H9 (cell line): ENCODE results near the gene PRPH. TPM values are rescaled to one million over a fixed set of nuclear protein-coding genes. Genes with fewer than 3 reads are reported as not detected.

Experiments
- DNase-seq: peaks from one replicate; pipeline ENCODE4 v3.0.0-alpha.2; 2017
- H2AFZ ChIP-seq: one replicate; pipeline ENCODE4 v1.6.1; 2013; ENCODE audit warnings: mild to moderate bottlenecking, low read length, control low read depth, moderate library complexity
- H2AK5ac ChIP-seq: 2 replicates; pipeline ENCODE4 v1.6.1; 2013; ENCODE audit warnings: low read length, control low read depth, mixed read lengths; ENCODE audit not compliant: insufficient read length
- H2BK120ac ChIP-seq: one replicate; pipeline ENCODE4 v1.6.1; 2013; ENCODE audit warnings: low read depth, mild to moderate bottlenecking, low read length, control low read depth, inconsistent platforms; ENCODE audit not compliant: poor library complexity, severe bottlenecking
- H2BK12ac ChIP-seq: 2 replicates; pipeline ENCODE4 v1.6.1; 2013; ENCODE audit warnings: low read length, control low read depth, mixed read lengths, low read depth; ENCODE audit not compliant: insufficient read length
- H2BK15ac ChIP-seq: 2 replicates; pipeline ENCODE4 v1.6.1; 2013; ENCODE audit warnings: low read depth, low read length, control low read depth
- H2BK20ac ChIP-seq: one replicate; pipeline ENCODE4 v1.6.1; 2013; ENCODE audit warnings: low read depth, mild to moderate bottlenecking, low read length, control low read depth, inconsistent platforms; ENCODE audit not compliant: poor library complexity, severe bottlenecking
- H2BK5ac ChIP-seq: 2 replicates; pipeline ENCODE4 v1.6.1; 2013; ENCODE audit warnings: low read length, control low read depth, mixed read lengths; ENCODE audit not compliant: insufficient read length
- H3K14ac ChIP-seq: 2 replicates; pipeline ENCODE4 v1.6.1; 2013; ENCODE audit warnings: low read length, control low read depth; ENCODE audit not compliant: insufficient read depth
- H3K18ac ChIP-seq: 2 replicates; pipeline ENCODE4 v1.6.1; 2013; ENCODE audit warnings: low read depth, mild to moderate bottlenecking, mixed read lengths, low read length, control low read depth; ENCODE audit not compliant: insufficient read length
- H3K23ac ChIP-seq: 2 replicates; pipeline ENCODE4 v1.6.1; 2013; ENCODE audit warnings: low read length, control low read depth, mixed read lengths, low read depth; ENCODE audit not compliant: insufficient read length
- H3K23me2 ChIP-seq: 2 replicates; pipeline ENCODE4 v1.6.1; 2013; ENCODE audit warnings: low read depth, mild to moderate bottlenecking, mixed read lengths, low read length, control low read depth; ENCODE audit not compliant: insufficient read length, poor library complexity, severe bottlenecking
- H3K27ac ChIP-seq: 2 replicates; pipeline ENCODE4 v1.5.1; 2013; ENCODE audit warnings: low read length, control low read depth, mixed read lengths, low read depth; ENCODE audit not compliant: insufficient read length
- H3K27me3 ChIP-seq: 2 replicates; pipeline ENCODE4 v1.6.1; 2013; ENCODE audit warnings: low read length, control low read depth, inconsistent platforms; ENCODE audit not compliant: insufficient read depth
- H3K4ac ChIP-seq: 2 replicates; pipeline ENCODE4 v1.6.1; 2013; ENCODE audit warnings: low read depth, mild to moderate bottlenecking, control low read depth, inconsistent platforms, low read length, moderate library complexity
- H3K4me1 ChIP-seq: 2 replicates; pipeline ENCODE4 v1.6.1; 2013; ENCODE audit warnings: low read length, control low read depth, inconsistent platforms; ENCODE audit not compliant: insufficient read depth
- H3K4me2 ChIP-seq: 2 replicates; pipeline ENCODE4 v1.6.1; 2013; ENCODE audit warnings: low read length, control low read depth, mixed read lengths; ENCODE audit not compliant: insufficient read length, insufficient read depth
- H3K56ac ChIP-seq: 2 replicates; pipeline ENCODE4 v1.6.1; 2013; ENCODE audit warnings: low read depth, mild to moderate bottlenecking, mixed read lengths, low read length, control low read depth; ENCODE audit not compliant: insufficient read length
- H3K79me1 ChIP-seq: 2 replicates; pipeline ENCODE4 v1.6.1; 2013; ENCODE audit warnings: low read depth, mild to moderate bottlenecking, moderate library complexity, low read length, control low read depth, inconsistent platforms; ENCODE audit not compliant: insufficient read depth, poor library complexity, severe bottlenecking
- H3K79me2 ChIP-seq: 2 replicates; pipeline ENCODE4 v1.6.1; 2013; ENCODE audit warnings: low read length, control low read depth, inconsistent platforms; ENCODE audit not compliant: insufficient read depth
- H3K9ac ChIP-seq: 2 replicates; pipeline ENCODE4 v1.6.1; 2013; ENCODE audit warnings: low read length, control low read depth, mixed read lengths; ENCODE audit not compliant: insufficient read length; ENCODE audit errors: extremely low read depth
- H3K9me3 ChIP-seq: one replicate; pipeline ENCODE4 v1.6.1; 2013; ENCODE audit warnings: low read depth, low read length, inconsistent platforms; ENCODE audit not compliant: control insufficient read depth
- H3T11ph ChIP-seq: one replicate; pipeline ENCODE4 v1.6.1; 2013; ENCODE audit warnings: mild to moderate bottlenecking, low read length, control low read depth, inconsistent platforms
- H4K20me1 ChIP-seq: one replicate; pipeline ENCODE4 v1.6.1; 2013; ENCODE audit not compliant: control insufficient read depth, insufficient read length, insufficient read depth
- H4K5ac ChIP-seq: 2 replicates; pipeline ENCODE4 v1.6.1; 2013; ENCODE audit warnings: low read depth, mild to moderate bottlenecking, mixed read lengths, low read length, control low read depth; ENCODE audit not compliant: insufficient read length
- H4K8ac ChIP-seq: replicated peaks from 2 replicates; pipeline ENCODE4 v1.6.1; 2013; ENCODE audit warnings: low read length, control low read depth, mixed read lengths, low read depth; ENCODE audit not compliant: insufficient read length
- H4K91ac ChIP-seq: 2 replicates; pipeline ENCODE4 v1.6.1; 2013; ENCODE audit warnings: low read depth, mild to moderate bottlenecking, moderate library complexity, mixed read lengths, low read length, control low read depth; ENCODE audit not compliant: insufficient read length
- H3K27ac Mint-ChIP-seq, 3 experiments: 2 replicates in 2 of 3; 3 replicates in 1 of 3; pipeline ENCODE4 v1.8.0; 2020 to 2021; ENCODE audit warnings: mixed read lengths in 3 of 3, mild to moderate bottlenecking in 1 of 3, moderate library complexity in 1 of 3
- H3K27me3 Mint-ChIP-seq: 2 replicates; pipeline ENCODE4 v1.8.0; 2021; ENCODE audit warnings: low read depth, mild to moderate bottlenecking, moderate library complexity, mixed read lengths
- H3K36me3 Mint-ChIP-seq, 3 experiments: 2 replicates in 2 of 3; 3 replicates in 1 of 3; pipeline ENCODE4 v1.8.0; 2020 to 2021; ENCODE audit warnings: low read depth in 3 of 3, mixed read lengths in 3 of 3; ENCODE audit not compliant: insufficient read depth in 1 of 3
- H3K4me1 Mint-ChIP-seq, 2 experiments: 2 replicates each; pipeline ENCODE4 v1.8.0; 2020; ENCODE audit warnings: mixed read lengths in 2 of 2
- H3K4me3 Mint-ChIP-seq, 2 experiments: 2 replicates in 1 of 2; 3 replicates in 1 of 2; pipeline ENCODE4 v1.8.0; 2020 to 2021; ENCODE audit warnings: mild to moderate bottlenecking in 2 of 2, mixed read lengths in 2 of 2, moderate library complexity in 1 of 2
- H3K9me3 Mint-ChIP-seq, 2 experiments: 2 replicates in 1 of 2; 3 replicates in 1 of 2; pipeline ENCODE4 v1.8.0; 2020; ENCODE audit warnings: mild to moderate bottlenecking in 2 of 2, mixed read lengths in 2 of 2, moderate library complexity in 1 of 2
- WGBS: extraction: QIAGEN DNeasy Blood & Tissue Kit; methylation state at CpG from one replicate; pipeline ENCODE4 v1.1.7; 2013; ENCODE audit warnings: missing lambda C conversion rate, low lambda C conversion rate, mixed read lengths; ENCODE audit not compliant: insufficient read length; ENCODE audit errors: extremely low coverage; 5-methylcytosine and 5-hydroxymethylcytosine counted together
- total RNA-seq: library from RNA; stranded (reverse); gene quantifications from 2 replicates; pipeline ENCODE4 v1.2.1, GENCODE V29; 2021
- TF ChIP-seq, protein P1 (sequence below): fragments of 200-600 bp; sonication (generic); conservative IDR thresholded peaks from 3 replicates; pipeline ENCODE4 v1.8.0; 2021; ENCODE audit warnings: antibody characterized with exemption, mild to moderate bottlenecking

Gene PRPH
- total RNA-seq, 1 experiment from 2014 or later = 1.1 TPM

DNA sequence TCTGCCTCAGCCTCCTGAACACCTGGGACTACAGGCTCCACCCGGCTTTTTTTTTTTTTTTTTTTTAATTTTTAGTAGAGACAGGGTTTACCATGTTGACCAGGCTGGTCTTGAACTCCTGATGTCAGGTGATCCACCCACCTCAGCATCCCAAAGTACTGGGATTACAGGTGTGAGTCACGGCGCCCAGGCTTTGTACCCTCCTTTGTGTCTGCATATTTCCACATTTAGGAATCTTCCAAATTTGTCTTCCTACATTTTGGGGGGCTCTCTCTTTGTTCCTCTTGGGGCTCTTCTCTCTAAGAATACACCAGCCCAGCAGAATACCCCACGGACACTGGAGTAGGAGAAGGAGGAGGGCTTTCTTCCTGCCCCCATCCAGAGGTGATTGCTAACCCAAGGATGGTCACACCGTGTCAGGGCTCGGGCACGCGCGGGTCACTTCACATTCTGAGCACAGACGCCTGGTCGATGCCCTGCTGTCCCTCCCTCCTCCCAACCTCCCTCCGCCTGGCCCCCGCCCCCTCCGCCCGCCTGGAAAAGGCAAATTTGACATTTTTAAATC lies 49.6 kb downstream of the PRPH start:
- H3K36me3 Mint-ChIP-seq = peaks cover 0 to 1% (median 0%) of the 10 kb centered on the region in 3 experiments; a peak in 1 of 7 replicates
- no peak overlapping the region for H3K9ac ChIP-seq
- H2BK5ac ChIP-seq = no peak overlapping the region
- H2AK5ac ChIP-seq = no peak overlapping the region
- no peak overlapping the region for H2BK12ac ChIP-seq
- peaks cover 36% of the 10 kb centered on the region for H3K23me2 ChIP-seq
- no peak overlapping the region for H2BK120ac ChIP-seq
- H4K5ac ChIP-seq = no peak overlapping the region
- no peaks in the 10 kb centered on the region for H3K79me1 ChIP-seq
- H3K79me2 ChIP-seq = no peaks in the 10 kb centered on the region
- peaks cover 79% of the 10 kb centered on the region for H3K27me3 ChIP-seq
- no peak overlapping the region for H3K56ac ChIP-seq
- H3K27ac ChIP-seq = no peak overlapping the region
- no peak overlapping the region for H3K27ac Mint-ChIP-seq
- WGBS = no CpG with 5 or more reads among the region's 15 CpGs
- no peak overlapping the region for H3K14ac ChIP-seq
- H3K9me3 ChIP-seq = no peaks in the 10 kb centered on the region
- H4K8ac ChIP-seq = no peak overlapping the region
- DNase-seq = no peak
- no peak overlapping the region for H2AFZ ChIP-seq
- no peak overlapping the region for H2BK15ac ChIP-seq
- H3K27me3 Mint-ChIP-seq = peaks cover 99% of the 10 kb centered on the region
- peaks cover 3% of the 10 kb centered on the region for H4K20me1 ChIP-seq
- peaks cover 7% of the 10 kb centered on the region; the same call in 1 of the 2 replicates for H3K4me1 ChIP-seq
- peaks cover 45 to 53% of the 10 kb centered on the region in 2 experiments for H3K4me1 Mint-ChIP-seq
- H3K23ac ChIP-seq = no peak overlapping the region
- peaks cover 1 to 3% of the 10 kb centered on the region in 2 experiments; a peak in 2 of 5 replicates for H3K9me3 Mint-ChIP-seq
- TF ChIP-seq, protein P1, sequence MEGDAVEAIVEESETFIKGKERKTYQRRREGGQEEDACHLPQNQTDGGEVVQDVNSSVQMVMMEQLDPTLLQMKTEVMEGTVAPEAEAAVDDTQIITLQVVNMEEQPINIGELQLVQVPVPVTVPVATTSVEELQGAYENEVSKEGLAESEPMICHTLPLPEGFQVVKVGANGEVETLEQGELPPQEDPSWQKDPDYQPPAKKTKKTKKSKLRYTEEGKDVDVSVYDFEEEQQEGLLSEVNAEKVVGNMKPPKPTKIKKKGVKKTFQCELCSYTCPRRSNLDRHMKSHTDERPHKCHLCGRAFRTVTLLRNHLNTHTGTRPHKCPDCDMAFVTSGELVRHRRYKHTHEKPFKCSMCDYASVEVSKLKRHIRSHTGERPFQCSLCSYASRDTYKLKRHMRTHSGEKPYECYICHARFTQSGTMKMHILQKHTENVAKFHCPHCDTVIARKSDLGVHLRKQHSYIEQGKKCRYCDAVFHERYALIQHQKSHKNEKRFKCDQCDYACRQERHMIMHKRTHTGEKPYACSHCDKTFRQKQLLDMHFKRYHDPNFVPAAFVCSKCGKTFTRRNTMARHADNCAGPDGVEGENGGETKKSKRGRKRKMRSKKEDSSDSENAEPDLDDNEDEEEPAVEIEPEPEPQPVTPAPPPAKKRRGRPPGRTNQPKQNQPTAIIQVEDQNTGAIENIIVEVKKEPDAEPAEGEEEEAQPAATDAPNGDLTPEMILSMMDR = no peak
- no peak overlapping the region for H4K91ac ChIP-seq
- peak overlapping the region; percentile 12 for H3K4me2 ChIP-seq
- no peak overlapping the region for H3K18ac ChIP-seq
- H3T11ph ChIP-seq = no peak overlapping the region
- H3K4ac ChIP-seq = no peak overlapping the region
- H3K4me3 Mint-ChIP-seq = peak overlapping the region in 1 of 2 experiments; percentile 56; a peak in 3 of 5 replicates
- H2BK20ac ChIP-seq = no peak overlapping the region
